PFSK-1 (cell line): ENCODE measurements around the gene ITGB8.

Source experiments
- FOXP2 ChIP-seq: optimal IDR thresholded peaks from 2 replicates; pipeline ENCODE3; 2011; ENCODE audit warnings: borderline replicate concordance, control low read depth, inconsistent platforms; ENCODE audit not compliant: insufficient read depth; ENCODE audit errors: extremely low read length, extremely low read depth
- POLR2AphosphoS5 ChIP-seq: IDR thresholded peaks from 2 replicates; pipeline ENCODE4 v1.6.1; 2012; ENCODE audit warnings: low read depth, mild to moderate bottlenecking, control low read depth, low read length, moderate library complexity
- SIN3A ChIP-seq: IDR thresholded peaks from 2 replicates; pipeline ENCODE4 v1.6.1; 2012; ENCODE audit warnings: mild to moderate bottlenecking, low read length, moderate library complexity, borderline replicate concordance; ENCODE audit not compliant: insufficient read depth
- TF ChIP-seq, protein P1 (sequence below), 2 experiments: IDR thresholded peaks; 2 replicates each; pipeline versions ENCODE4 v1.6.1 to v1.8.0; 2011 to 2012; ENCODE audit warnings: low read depth in 2 of 2, low read length in 2 of 2, control low read depth in 1 of 2, inconsistent platforms in 1 of 2, mild to moderate bottlenecking in 1 of 2, moderate library complexity in 1 of 2; ENCODE audit not compliant: insufficient read depth in 1 of 2

DNA sequence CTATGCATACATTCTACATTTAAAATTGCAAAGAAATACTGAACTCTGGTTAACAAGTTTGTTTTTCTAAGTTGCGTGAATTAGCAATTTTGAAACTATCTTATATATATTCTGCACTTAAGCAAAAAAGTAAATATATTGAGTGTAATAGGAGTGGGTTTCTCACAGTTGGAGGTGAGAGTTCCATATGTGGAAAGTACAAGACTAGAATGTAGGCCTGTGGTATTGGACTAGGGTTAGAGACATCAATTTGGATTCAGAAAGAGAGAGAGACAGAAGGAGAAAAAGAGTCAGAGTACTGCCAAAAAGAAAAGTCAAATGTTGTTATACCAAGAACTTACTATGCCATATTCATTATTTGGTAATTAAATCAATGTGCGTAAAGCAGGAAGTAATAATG lies 47.3 kb upstream of the ITGB8 start:
- TF ChIP-seq, protein P1, sequence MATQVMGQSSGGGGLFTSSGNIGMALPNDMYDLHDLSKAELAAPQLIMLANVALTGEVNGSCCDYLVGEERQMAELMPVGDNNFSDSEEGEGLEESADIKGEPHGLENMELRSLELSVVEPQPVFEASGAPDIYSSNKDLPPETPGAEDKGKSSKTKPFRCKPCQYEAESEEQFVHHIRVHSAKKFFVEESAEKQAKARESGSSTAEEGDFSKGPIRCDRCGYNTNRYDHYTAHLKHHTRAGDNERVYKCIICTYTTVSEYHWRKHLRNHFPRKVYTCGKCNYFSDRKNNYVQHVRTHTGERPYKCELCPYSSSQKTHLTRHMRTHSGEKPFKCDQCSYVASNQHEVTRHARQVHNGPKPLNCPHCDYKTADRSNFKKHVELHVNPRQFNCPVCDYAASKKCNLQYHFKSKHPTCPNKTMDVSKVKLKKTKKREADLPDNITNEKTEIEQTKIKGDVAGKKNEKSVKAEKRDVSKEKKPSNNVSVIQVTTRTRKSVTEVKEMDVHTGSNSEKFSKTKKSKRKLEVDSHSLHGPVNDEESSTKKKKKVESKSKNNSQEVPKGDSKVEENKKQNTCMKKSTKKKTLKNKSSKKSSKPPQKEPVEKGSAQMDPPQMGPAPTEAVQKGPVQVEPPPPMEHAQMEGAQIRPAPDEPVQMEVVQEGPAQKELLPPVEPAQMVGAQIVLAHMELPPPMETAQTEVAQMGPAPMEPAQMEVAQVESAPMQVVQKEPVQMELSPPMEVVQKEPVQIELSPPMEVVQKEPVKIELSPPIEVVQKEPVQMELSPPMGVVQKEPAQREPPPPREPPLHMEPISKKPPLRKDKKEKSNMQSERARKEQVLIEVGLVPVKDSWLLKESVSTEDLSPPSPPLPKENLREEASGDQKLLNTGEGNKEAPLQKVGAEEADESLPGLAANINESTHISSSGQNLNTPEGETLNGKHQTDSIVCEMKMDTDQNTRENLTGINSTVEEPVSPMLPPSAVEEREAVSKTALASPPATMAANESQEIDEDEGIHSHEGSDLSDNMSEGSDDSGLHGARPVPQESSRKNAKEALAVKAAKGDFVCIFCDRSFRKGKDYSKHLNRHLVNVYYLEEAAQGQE (IDR thresholded peaks at IDR 0.05; ENCODE audit: insufficient read depth in 1 of 2, low read depth in 2 of 2, low read length in 2 of 2), result no peak
- no peak for TF ChIP-seq FOXP2
- TF ChIP-seq POLR2AphosphoS5, result no peak
- TF ChIP-seq SIN3A, result no peak
